NB4 (cell line): Measurements from ENCODE around the gene TMEM100.

Source experiments
- DNase-seq: peaks from one replicate; pipeline ENCODE4 v3.0.0; 2010; ENCODE audit warnings: low read depth
- H3K4me3 ChIP-seq: one replicate; pipeline ENCODE4 v1.5.1; 2011; ENCODE audit warnings: mild to moderate bottlenecking, low read depth, low read length, moderate library complexity
- CTCF ChIP-seq: IDR thresholded peaks from one replicate; pipeline ENCODE4 v1.5.1; 2012; ENCODE audit warnings: low read depth, low read length
- MYC ChIP-seq: IDR thresholded peaks from 2 replicates; pipeline ENCODE4 v1.6.1; 2011; ENCODE audit warnings: low read depth, low read length
- POLR2A ChIP-seq: IDR thresholded peaks from 2 replicates; pipeline ENCODE4 v1.6.1; 2011; ENCODE audit warnings: mild to moderate bottlenecking; ENCODE audit not compliant: insufficient read length; ENCODE audit errors: extremely low read depth
- TF ChIP-seq, protein P1 (sequence below): IDR thresholded peaks from 2 replicates; pipeline ENCODE4 v1.6.1; 2011; ENCODE audit warnings: low read depth, low read length

TMEM100 gene

GRCh38 chr17:55748841-55749240 lies 26.2 kb upstream of the TMEM100 start:
- DNase-seq: no peak

DNA sequence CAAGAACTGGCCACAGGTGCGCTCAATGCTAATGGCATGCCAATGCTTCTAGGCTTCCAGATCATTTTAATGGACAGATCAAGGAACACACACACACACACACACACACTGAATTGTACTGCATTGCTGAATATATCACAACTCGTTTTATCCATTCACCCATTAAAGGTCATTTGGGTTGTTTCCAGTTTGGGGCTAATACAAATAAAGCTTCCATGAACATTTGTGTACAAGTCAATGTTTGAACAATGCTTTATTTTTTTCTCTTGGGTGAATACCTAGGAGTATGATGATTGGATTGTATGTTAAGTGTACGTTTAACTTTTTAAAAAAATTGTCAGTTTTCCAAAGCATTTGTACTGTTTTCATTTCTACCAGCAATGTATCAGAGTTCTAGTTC lies 24.5 kb upstream of the TMEM100 start:
- TF ChIP-seq MYC (no peak), POLR2A (no peak), CTCF (no peak)
- TF ChIP-seq, protein P1, sequence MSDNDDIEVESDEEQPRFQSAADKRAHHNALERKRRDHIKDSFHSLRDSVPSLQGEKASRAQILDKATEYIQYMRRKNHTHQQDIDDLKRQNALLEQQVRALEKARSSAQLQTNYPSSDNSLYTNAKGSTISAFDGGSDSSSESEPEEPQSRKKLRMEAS: no peak
- no peak for DNase-seq
- no peak overlapping the region for H3K4me3 ChIP-seq

More at GRCh38 chr17:55748841-55749240, 26.2 kb upstream of the TMEM100 start:
- H3K4me3 ChIP-seq: no peak overlapping the region
- TF ChIP-seq POLR2A (no peak), MYC (no peak), CTCF (no peak)
- TF ChIP-seq, protein P1: no peak

- no peak for DNase-seq
- TF ChIP-seq, protein P1: no peak
- TF ChIP-seq POLR2A (no peak), CTCF (no peak), MYC (no peak)
- no peak overlapping the region for H3K4me3 ChIP-seq
Measured at GRCh38 chr17:55746466-55746865, 23.8 kb upstream of the TMEM100 start.

- no peak for DNase-seq
- H3K4me3 ChIP-seq: no peak overlapping the region
- TF ChIP-seq, protein P1: no peak
- TF ChIP-seq MYC: no peak
- no peak for TF ChIP-seq CTCF
Measured at GRCh38 chr17:55745258-55745657, 22.6 kb upstream of the TMEM100 start.

DNA sequence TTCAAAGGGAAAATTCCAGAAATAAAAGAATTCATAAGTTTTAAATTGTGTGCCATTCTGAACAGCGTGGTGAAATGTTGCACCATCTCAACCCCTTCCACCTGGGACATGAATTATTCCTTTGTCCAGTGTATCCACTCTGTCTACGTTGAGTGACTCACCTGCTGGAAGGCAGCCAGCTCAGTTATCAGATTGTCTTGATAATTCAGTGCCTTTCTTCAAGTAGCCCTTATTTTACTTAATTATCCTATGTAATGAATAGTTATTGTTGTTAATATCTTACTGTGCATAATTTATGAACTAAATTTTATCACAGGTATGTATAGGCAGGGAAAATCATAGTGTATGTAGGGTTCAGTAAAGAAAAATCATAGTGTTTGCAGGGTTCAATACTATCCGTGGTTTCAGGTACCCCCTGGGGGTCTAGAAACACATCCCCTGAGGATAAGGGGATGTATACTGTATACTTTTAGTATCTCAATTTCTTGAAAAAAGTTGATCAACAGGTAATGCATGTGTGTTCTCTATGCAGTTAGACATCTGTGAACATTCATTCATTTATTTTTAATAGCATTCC lies 20.5 kb upstream of the TMEM100 start:
- TF ChIP-seq, protein P1: no peak
- TF ChIP-seq POLR2A (no peak), CTCF (no peak), MYC (no peak)
- H3K4me3 ChIP-seq: no peak overlapping the region
- no peak for DNase-seq
